Heart left ventricle (tissue), 13 donors: ENCODE results near the gene ZNF697.

Experiments used
- POLR2A ChIP-seq, 2 donors: fragments of 450-650 bp; IDR thresholded peaks; one replicate each; pipeline ENCODE4 v1.6.1; 2017; ENCODE audit warnings: antibody characterized with exemption in 2 of 2, mild to moderate bottlenecking in 2 of 2, moderate library complexity in 2 of 2
- TF ChIP-seq, protein P1 (sequence below), 12 donors: fragments of 200-600 bp; sonication (generic) in 4 of 12; IDR thresholded peaks; one replicate each; pipeline versions ENCODE4 v1.5.0 to v1.8.0; 2018 to 2022; ENCODE audit warnings: antibody characterized with exemption in 12 of 12, mild to moderate bottlenecking in 5 of 12
- donor health status: ischemic (EF 13 %, LVEDD 7.1; RV severe dilation, severe dysfunction).
- donor health status: DM: no; HTN: yes; CAD: no.
- donor health status: DM: no; HTN: no; CAD: no.
- donor health status: ischemic (EF 25% LVEDD 6.9; RV normal size, moderate dysfunction).
- donor health status: ischemic (EF 25% LVEDD 5.7; RV mildly dilated, moderate dysfunction).
- donor health status: ischemic (EF 35%, LVEDD 5.7; RV mildly dilated, moderate dysfunction).
- donor health status: nonischemic (EF 11% LVEDD 7.7; RV severe dilation, severe dysfunction).
- donor health status: DM: yes; HTN: yes; CAD: no.
- donor health status: PGD.
- donor health status: ischemic (EF 29% LVEDD 5.4; RV normal size, mild dysfunction).
- donor health status: nonischemic (EF 23%, LVEDD 6.1; RV moderate dilation, normal function).

GRCh38 chr1:119683893-119684292 is 35.8 kb upstream of the ZNF697 start:
- TF ChIP-seq, protein P1, sequence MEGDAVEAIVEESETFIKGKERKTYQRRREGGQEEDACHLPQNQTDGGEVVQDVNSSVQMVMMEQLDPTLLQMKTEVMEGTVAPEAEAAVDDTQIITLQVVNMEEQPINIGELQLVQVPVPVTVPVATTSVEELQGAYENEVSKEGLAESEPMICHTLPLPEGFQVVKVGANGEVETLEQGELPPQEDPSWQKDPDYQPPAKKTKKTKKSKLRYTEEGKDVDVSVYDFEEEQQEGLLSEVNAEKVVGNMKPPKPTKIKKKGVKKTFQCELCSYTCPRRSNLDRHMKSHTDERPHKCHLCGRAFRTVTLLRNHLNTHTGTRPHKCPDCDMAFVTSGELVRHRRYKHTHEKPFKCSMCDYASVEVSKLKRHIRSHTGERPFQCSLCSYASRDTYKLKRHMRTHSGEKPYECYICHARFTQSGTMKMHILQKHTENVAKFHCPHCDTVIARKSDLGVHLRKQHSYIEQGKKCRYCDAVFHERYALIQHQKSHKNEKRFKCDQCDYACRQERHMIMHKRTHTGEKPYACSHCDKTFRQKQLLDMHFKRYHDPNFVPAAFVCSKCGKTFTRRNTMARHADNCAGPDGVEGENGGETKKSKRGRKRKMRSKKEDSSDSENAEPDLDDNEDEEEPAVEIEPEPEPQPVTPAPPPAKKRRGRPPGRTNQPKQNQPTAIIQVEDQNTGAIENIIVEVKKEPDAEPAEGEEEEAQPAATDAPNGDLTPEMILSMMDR (IDR thresholded peaks at IDR 0.05), result no peak
- TF ChIP-seq POLR2A (IDR thresholded peaks at IDR 0.05), result no peak
